Measurements from ENCODE around the gene NOS1AP. TPM values are rescaled to one million over a fixed set of nuclear protein-coding genes. Genes with fewer than 3 reads are reported as not detected.

NOS1AP gene
- total RNA-seq, 1 donor from 2014 or later = 1.4 TPM

GRCh38 chr1:162224267-162224666 is 154.8 kb downstream of the NOS1AP start:
- ATAC-seq = no peak

- no peak for ATAC-seq
Measured at GRCh38 chr1:162228586-162228985, 159.1 kb downstream of the NOS1AP start.

GRCh38 chr1:162229549-162229948 is 160.1 kb downstream of the NOS1AP start:
- no peak for ATAC-seq

DNA sequence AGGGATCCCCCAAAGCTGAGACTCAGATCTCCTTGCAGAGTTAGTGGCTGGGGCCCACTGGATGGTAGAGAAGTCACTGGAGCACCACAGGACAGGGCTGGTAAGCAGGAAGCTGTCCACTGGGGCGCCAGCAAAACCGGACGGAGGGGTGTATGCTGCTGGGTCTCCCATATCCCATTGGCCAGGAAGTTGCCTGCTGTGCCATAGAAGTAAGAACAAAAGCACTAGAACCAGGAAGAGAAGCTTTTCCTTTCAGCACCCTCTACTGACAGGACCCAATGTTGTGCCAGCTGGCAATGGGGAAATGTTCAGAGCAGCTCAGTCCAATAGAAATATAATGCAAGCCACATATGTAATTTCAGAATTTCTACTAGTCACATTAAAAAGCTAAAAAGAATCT is 160.6 kb downstream of the NOS1AP start:
- peak; percentile 63 for ATAC-seq

- ATAC-seq = no peak
Measured at GRCh38 chr1:162230517-162230916, 161.0 kb downstream of the NOS1AP start.

DNA sequence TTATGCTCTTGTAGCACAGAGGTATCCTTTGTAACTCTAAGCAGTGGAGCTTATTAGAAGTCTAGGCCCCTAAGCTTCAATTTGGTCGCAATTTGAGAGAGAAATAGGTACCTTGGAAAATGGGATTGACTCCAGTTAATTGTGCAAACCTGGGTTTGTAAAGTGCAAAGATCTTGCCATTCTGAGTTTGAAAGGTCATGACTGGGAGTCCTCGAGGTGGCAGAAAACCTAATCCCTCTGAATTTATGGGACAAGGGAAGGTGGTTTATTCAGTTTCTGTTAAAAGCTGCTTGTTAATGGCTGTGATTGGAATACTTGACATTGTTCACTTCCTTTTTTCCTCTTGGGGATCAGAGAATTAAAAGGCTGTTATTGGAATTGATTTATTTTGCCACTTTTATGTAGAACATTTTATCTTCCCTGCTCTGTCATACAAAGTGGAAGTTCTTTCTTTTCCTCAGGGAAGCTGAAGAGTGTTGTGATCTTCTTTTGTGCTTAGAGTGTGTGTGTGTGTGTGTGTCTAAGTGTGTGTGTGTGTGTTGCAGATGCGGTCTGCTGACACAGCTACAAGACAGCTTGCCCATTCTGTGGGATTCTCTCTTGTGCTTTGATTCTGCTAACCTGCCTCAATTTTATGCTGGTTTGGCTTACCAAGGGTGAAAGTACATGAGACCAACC is 162.7 kb downstream of the NOS1AP start:
- ATAC-seq = no peak

GRCh38 chr1:162233066-162233465 is 163.6 kb downstream of the NOS1AP start:
- no peak for ATAC-seq

GRCh38 chr1:162233937-162234336 is 164.4 kb downstream of the NOS1AP start:
- ATAC-seq = no peak

DNA sequence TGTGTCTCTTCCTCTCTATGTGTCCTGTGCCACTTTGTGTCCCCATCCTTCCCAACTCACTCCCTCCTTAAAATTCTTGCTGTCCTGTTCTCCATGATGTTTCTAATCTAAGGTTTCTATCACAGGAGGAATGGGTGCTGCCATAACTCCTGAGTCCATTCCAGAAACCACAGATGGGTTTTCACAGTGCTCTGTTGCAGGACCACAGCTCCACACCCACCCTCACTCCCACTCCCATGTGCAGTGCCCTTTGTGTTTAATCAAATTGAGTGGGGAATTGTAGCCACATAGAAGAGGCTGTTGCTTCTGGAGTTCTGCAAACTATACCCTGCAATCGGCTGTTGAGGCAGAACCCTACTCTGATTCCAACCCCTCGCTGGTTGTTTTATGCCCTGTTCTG is 165.1 kb downstream of the NOS1AP start:
- no peak for ATAC-seq

- no peak for ATAC-seq
Measured at GRCh38 chr1:162235241-162235800, 165.8 kb downstream of the NOS1AP start.

- ATAC-seq = no peak
Measured at GRCh38 chr1:162236201-162236600, 166.7 kb downstream of the NOS1AP start.

GRCh38 chr1:162236618-162237017 is 167.1 kb downstream of the NOS1AP start:
- no peak for ATAC-seq

DNA sequence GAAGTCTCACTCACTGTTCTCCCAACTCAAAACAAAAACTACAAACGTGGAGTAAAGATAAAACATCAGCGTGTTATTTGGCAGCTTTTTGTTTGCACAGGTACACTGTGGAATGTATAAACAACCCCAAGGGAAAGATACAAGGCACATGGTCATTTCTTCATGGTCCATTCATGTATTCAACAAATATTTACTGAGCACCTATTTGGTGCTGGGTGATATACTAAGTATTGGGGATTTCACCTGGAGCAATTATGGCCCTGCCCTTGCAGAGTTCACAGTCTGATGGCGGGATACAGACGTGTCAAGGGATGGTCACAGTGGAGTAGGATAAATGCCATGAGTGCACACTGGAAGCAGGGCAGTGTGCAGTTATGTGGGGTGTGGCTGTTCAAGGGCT is 171.1 kb downstream of the NOS1AP start:
- no peak for ATAC-seq

DNA sequence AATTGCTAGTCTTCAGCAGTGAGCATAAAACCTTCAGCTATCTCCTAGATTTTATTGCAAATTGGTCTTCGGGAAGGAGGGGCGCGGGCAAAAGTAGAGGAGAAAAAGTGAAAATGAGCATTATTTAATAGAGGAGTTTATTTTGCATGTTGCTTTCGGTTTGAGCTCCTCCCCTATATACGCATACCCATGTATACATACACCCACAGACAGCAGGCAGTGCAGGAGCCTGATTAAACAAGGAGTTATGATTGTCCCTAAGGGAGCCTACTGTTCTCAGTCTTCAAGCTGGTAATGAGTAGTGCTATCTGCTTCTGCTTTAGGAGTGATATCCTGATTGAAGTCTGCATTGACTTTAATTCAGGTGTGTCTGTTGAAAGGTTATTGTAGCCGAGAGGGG is 173.3 kb downstream of the NOS1AP start:
- ATAC-seq = no peak

DNA sequence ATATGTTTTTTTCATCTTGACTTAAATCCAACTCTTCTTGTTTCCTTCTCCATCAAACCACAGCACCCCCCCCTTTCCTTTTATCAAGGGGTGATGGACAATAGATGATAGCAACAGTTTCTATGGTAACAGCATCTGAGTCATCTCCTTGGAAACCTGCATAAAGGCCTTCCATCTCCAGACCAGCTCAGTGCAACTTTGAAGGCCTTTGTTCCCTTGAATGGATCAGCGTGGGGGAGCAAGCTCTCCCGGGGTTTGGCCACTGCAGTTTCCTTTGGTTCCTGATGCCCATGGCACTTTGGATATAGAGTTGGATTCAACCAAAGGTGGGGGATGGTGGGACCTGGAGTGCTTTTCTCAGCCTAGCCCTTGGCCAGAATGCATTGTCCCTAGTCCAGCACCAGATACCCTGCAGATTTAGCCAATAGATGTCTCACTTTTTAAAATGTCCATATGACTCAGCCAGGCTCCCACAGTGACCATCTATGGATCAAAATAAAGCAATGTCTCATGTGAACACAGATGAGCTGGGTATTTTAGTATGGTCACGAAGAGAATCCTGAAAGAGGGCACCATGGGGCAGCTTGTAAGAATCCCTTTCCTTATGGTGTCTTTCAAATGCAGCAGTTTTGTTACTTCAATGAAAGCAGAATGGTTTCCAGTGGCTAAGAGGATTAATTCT is 179.5 kb downstream of the NOS1AP start:
- ATAC-seq = no peak

DNA sequence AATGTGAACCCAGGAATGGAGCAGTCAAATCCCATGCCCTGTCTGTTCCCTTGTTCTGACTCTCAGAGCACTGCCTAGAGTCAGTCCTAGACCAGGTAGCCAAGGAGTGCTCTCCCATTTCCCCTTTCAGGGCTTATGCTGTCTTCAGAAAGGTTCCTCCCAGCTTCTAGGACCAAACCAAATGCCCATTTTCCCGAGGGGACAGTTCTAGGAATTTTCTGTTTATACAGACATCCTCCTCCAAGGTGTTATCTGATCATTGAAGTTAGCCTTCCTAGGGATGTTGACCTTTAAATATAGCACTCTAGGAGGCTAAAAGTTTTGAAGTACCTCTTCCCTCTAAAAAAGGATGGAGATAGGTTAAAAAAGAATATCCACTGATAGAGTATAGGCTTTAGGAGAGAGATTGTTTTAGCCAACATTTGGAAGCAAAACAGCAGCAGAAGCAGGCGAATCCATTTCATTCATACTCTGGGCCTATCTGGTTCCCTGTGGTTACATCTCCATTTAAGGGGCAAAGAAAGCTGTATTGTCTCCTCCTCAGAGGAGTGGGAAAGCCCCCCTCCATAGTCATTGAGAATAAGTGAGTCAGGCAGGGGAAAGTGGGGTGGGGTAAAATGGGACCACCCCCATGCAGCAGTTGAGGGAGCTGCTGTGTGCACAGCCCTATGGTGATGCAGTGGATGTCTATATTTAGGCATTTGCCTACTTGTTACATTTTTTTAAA is 180.7 kb downstream of the NOS1AP start:
- no peak for ATAC-seq

DNA sequence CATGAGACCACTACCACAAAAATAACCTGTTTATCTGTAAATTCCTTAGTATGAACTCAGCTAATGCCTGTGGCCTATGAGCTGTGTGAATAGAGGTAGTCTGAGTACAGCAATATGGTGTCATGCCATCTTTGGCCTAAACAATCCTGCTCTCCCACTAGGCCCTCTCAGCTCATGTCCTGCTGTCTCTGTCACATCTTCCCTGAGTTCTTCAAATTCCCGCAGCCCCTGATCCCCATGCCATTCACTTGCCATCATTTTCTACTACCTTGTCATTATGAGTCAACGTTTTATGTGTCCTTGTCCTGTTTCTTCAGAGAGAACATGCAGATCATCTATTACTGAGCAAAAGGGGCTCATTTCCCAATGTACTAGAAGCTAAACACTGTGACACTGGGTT is 181.6 kb downstream of the NOS1AP start:
- no peak for ATAC-seq

- no peak for ATAC-seq
Measured at GRCh38 chr1:162252214-162252613, 182.7 kb downstream of the NOS1AP start.

DNA sequence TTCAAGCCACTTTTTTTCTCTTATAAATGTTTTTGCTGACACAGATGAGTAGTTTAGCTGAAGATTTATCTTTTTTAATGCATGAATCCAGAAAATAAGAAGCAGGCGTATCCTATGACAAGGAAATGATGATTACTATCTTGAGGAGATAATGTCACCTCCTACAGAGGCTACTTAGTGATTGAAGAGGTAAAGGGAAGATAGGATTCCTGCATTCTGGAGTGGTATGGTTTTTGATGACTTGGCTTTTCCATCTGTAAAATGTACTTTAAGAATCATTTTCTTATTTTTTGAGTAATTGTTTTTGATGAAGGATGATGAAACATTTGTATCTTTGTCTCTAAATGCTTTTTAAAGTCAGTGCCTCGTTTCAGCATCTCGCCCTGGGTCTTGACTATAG is 184.3 kb downstream of the NOS1AP start:
- ATAC-seq = no peak

GRCh38 chr1:162256287-162256686 is 186.8 kb downstream of the NOS1AP start:
- no peak for ATAC-seq

GRCh38 chr1:162258394-162258793 is 188.9 kb downstream of the NOS1AP start:
- no peak for ATAC-seq

- ATAC-seq = no peak
Measured at GRCh38 chr1:162259894-162260455, 190.5 kb downstream of the NOS1AP start.

DNA sequence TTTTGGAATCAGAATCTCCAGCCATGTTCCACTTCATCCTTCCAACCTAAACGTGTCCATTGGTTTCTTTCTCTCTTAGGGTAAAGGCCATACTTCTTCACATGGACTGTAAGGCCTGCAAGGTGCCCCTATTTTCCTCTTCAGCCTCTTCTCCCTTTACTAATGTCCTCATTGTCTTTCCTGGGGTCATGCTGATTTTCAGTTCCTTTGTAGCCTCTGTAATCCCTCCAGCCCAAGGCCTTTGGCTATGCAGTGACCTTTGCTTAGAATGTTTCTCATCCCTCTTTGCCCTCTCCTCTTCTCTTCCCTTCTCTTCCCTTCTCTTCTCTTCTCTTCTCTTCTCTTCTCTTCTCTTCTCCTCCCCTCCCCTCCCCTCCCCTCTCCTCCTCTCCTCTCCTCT is 194.6 kb downstream of the NOS1AP start:
- ATAC-seq = no peak
